Liver (tissue), 3 donors: ENCODE measurements around the gene ELAC2.

Experiments
- ATF3 ChIP-seq: IDR thresholded peaks from 2 replicates; pipeline ENCODE4 v1.6.1; 2016; ENCODE audit warnings: antibody characterized with exemption
- EGR1 ChIP-seq, 2 donors: IDR thresholded peaks; 2 replicates each; pipeline ENCODE4 v1.6.1; 2016 to 2018; ENCODE audit warnings: antibody characterized with exemption in 2 of 2, low read depth in 2 of 2
- GABPA ChIP-seq, 2 donors: IDR thresholded peaks in 1 of 2; conservative IDR thresholded peaks in 1 of 2; 2 replicates each; pipeline ENCODE4 v1.6.1; 2016; ENCODE audit warnings: antibody characterized with exemption in 2 of 2, mild to moderate bottlenecking in 1 of 2, moderate library complexity in 1 of 2
- JUND ChIP-seq, 2 donors: IDR thresholded peaks; 2 replicates each; pipeline ENCODE4 v1.6.1; 2016; ENCODE audit warnings: antibody characterized with exemption in 2 of 2
- REST ChIP-seq: IDR thresholded peaks from 2 replicates; pipeline ENCODE4 v1.6.1; 2016; ENCODE audit warnings: antibody characterized with exemption, mild to moderate bottlenecking
- RXRA ChIP-seq, 2 donors: IDR thresholded peaks; 2 replicates each; pipeline ENCODE4 v1.6.1; 2017 to 2018; ENCODE audit warnings: antibody characterized with exemption in 2 of 2, mild to moderate bottlenecking in 1 of 2
- SP1 ChIP-seq: IDR thresholded peaks from 2 replicates; pipeline ENCODE4 v1.6.1; 2018; ENCODE audit warnings: antibody characterized with exemption, mild to moderate bottlenecking
- TAF1 ChIP-seq: conservative IDR thresholded peaks from 2 replicates; pipeline ENCODE4 v1.6.1; 2016; ENCODE audit warnings: antibody characterized with exemption, mild to moderate bottlenecking
- YY1 ChIP-seq: IDR thresholded peaks from 2 replicates; pipeline ENCODE4 v1.6.1; 2016; ENCODE audit warnings: antibody characterized with exemption, mild to moderate bottlenecking
- TF ChIP-seq, protein P1 (sequence below): fragments of 150-350 bp; IDR thresholded peaks from 2 replicates; pipeline ENCODE4 v1.5.1; 2017; ENCODE audit warnings: improper control_type of control experiment, low read depth, low read length; ENCODE audit not compliant: missing input control
- TF ChIP-seq, protein P2 (sequence below): IDR thresholded peaks from 2 replicates; pipeline ENCODE4 v1.6.1; 2016; ENCODE audit warnings: antibody characterized with exemption
- TF ChIP-seq, protein P3 (sequence below): IDR thresholded peaks from 2 replicates; pipeline ENCODE4 v1.6.1; 2016; ENCODE audit warnings: antibody characterized with exemption
- donor health status: healthy.
- donor health status: healthy.

DNA sequence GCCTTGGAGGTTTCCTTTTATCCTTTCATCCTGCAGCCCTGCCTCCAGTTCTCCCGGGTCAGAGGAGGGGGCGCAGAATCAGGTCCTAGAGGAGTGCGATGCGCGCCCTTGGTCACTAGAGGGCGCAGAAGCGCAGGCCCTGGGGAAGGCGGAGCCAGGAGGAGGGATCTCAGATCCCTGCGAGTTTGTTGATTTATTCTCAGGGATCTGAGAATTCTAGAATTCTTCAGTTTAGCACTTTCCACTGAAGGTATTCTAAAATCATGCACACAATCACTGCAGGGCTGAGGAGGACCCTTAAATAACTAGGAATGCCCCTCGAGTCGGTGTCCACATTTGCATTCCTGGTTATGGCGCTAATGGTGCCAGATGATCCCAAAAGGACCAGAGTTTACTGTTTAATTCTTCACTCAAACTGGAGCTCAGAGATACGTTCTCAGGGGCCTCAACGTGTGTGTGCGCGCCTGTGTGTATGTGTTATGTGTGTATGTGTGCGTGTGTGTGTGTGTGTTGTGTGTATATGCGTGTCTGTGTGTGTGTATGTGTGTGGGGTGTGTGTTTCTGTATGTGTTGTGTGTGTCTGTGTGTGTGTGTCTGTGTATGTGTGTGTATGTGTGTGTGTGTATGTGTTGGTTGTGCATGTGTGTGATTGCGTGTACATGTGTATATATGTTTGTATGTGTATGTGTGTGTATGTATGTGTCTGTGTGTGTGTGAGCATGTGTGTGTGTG is 6.9 kb upstream of the ELAC2 start:
- no peak for TF ChIP-seq REST
- TF ChIP-seq SP1, result no peak
- TF ChIP-seq, protein P1, sequence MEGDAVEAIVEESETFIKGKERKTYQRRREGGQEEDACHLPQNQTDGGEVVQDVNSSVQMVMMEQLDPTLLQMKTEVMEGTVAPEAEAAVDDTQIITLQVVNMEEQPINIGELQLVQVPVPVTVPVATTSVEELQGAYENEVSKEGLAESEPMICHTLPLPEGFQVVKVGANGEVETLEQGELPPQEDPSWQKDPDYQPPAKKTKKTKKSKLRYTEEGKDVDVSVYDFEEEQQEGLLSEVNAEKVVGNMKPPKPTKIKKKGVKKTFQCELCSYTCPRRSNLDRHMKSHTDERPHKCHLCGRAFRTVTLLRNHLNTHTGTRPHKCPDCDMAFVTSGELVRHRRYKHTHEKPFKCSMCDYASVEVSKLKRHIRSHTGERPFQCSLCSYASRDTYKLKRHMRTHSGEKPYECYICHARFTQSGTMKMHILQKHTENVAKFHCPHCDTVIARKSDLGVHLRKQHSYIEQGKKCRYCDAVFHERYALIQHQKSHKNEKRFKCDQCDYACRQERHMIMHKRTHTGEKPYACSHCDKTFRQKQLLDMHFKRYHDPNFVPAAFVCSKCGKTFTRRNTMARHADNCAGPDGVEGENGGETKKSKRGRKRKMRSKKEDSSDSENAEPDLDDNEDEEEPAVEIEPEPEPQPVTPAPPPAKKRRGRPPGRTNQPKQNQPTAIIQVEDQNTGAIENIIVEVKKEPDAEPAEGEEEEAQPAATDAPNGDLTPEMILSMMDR, result peak; percentile 77
- no peak for TF ChIP-seq RXRA (IDR thresholded peaks at IDR 0.05)
- TF ChIP-seq TAF1, result no peak
- TF ChIP-seq, protein P2, sequence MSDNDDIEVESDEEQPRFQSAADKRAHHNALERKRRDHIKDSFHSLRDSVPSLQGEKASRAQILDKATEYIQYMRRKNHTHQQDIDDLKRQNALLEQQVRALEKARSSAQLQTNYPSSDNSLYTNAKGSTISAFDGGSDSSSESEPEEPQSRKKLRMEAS, result no peak
- TF ChIP-seq ATF3, result no peak
- no peak for TF ChIP-seq GABPA (IDR thresholded peaks at IDR 0.05 in 1 of 2, conservative IDR thresholded peaks at IDR 0.05 in 1 of 2)
- TF ChIP-seq, protein P3, sequence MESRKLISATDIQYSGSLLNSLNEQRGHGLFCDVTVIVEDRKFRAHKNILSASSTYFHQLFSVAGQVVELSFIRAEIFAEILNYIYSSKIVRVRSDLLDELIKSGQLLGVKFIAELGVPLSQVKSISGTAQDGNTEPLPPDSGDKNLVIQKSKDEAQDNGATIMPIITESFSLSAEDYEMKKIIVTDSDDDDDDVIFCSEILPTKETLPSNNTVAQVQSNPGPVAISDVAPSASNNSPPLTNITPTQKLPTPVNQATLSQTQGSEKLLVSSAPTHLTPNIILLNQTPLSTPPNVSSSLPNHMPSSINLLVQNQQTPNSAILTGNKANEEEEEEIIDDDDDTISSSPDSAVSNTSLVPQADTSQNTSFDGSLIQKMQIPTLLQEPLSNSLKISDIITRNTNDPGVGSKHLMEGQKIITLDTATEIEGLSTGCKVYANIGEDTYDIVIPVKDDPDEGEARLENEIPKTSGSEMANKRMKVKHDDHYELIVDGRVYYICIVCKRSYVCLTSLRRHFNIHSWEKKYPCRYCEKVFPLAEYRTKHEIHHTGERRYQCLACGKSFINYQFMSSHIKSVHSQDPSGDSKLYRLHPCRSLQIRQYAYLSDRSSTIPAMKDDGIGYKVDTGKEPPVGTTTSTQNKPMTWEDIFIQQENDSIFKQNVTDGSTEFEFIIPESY, result no peak
- no peak for TF ChIP-seq JUND (IDR thresholded peaks at IDR 0.05)
- no peak for TF ChIP-seq EGR1 (IDR thresholded peaks at IDR 0.05; ENCODE audit: low read depth in 2 of 2)
- no peak for TF ChIP-seq YY1
